ENCODE data around the gene FAM83B. TPM values are rescaled to one million over a fixed set of nuclear protein-coding genes. Genes with fewer than 3 reads are reported as not detected.

FAM83B gene
- total and polyA plus RNA-seq, 2 of the 13 experiments (the other 11 are each of a cell fraction or from before 2014, with no cell fraction given) = not detected

DNA sequence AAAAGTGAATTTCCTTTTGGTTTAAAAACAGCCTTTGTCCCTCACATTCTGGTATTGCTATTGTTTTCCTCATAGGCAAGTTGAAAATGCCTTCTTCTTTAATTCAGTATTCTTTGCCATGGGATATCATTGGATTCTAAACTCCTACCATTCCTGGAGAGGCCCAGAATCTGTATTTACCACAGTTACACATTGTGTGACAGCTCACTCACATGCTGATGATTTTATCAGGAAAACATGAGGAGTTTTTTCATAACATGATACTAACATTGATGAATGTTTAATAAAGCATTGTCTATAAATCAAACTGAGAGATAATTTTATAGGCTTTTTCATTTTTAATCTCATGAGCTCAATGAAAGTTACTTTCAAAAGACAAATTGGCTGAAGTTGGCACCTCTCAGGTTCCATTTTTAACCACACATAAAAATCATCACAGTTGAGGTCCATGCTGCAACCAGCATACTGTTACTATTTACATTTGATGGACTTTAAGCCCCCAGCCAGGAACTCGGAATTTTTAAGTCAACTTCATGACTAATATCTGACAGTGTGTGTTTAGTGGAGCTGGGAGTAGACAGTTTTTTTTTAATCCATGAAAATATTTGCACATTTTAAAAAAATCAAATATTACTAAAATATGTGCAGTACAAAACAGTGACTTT, 82.8 kb downstream of the FAM83B start (continued):
- TF ChIP-seq NR2F2 (IDR thresholded peaks at IDR 0.05; ENCODE audit: borderline replicate concordance, low read depth) (0 out of 2 replicates have a peak, but pooled peaks have one; percentile 21), TBL1XR1 (IDR thresholded peaks at IDR 0.05; ENCODE audit: borderline replicate concordance, low read length, partially characterized antibody) (peak; percentile 34), KLF16 (CRISPR knock-in tag; IDR thresholded peaks at IDR 0.05) (peak in 1 of 2 experiments; percentile 46; a peak in 1 of 4 replicates), THAP11 (CRISPR knock-in tag; IDR thresholded peaks at IDR 0.05) (peak; percentile 66; the same call in 1 of the 2 replicates), SAP130 (CRISPR knock-in tag; IDR thresholded peaks at IDR 0.05; ENCODE audit: low read depth) (peak; percentile 75), ZNF670 (CRISPR knock-in tag; IDR thresholded peaks at IDR 0.05; ENCODE audit: borderline replicate concordance) (no peak), FOSL1 (CRISPR knock-in tag; IDR thresholded peaks at IDR 0.05; ENCODE audit: borderline replicate concordance) (peak; percentile 67; the same call in 1 of the 2 replicates), SIX4 (CRISPR knock-in tag; IDR thresholded peaks at IDR 0.05) (peak; percentile 90; the same call in 1 of the 2 replicates), MAZ (IDR thresholded peaks at IDR 0.05; ENCODE audit: borderline replicate concordance, low read depth, low read length) (no peak), MAZ (CRISPR knock-in tag; IDR thresholded peaks at IDR 0.05; ENCODE audit: low read depth) (no peak), GATAD1 (CRISPR knock-in tag; IDR thresholded peaks at IDR 0.05) (peak; percentile 30; the same call in 1 of the 2 replicates), ZNF207 (IDR thresholded peaks at IDR 0.05; ENCODE audit: borderline replicate concordance) (no peak), ZNF737 (CRISPR knock-in tag; IDR thresholded peaks at IDR 0.05; ENCODE audit: borderline replicate concordance) (no peak), TBX3 (IDR thresholded peaks at IDR 0.05; ENCODE audit: borderline replicate concordance) (peak; percentile 81), HMG20B (CRISPR knock-in tag; conservative IDR thresholded peaks at IDR 0.05) (no peak), MTA1 (CRISPR knock-in tag; IDR thresholded peaks at IDR 0.05; ENCODE audit: borderline replicate concordance) (no peak), ZNF7 (CRISPR knock-in tag; IDR thresholded peaks at IDR 0.05) (no peak), JDP2 (CRISPR knock-in tag; IDR thresholded peaks at IDR 0.05; ENCODE audit: borderline replicate concordance) (no peak), DZIP1 (CRISPR knock-in tag; IDR thresholded peaks at IDR 0.05) (no peak), AHDC1 (CRISPR knock-in tag; IDR thresholded peaks at IDR 0.05; ENCODE audit: borderline replicate concordance) (peak; percentile 99)
- TF ChIP-seq, protein P1, sequence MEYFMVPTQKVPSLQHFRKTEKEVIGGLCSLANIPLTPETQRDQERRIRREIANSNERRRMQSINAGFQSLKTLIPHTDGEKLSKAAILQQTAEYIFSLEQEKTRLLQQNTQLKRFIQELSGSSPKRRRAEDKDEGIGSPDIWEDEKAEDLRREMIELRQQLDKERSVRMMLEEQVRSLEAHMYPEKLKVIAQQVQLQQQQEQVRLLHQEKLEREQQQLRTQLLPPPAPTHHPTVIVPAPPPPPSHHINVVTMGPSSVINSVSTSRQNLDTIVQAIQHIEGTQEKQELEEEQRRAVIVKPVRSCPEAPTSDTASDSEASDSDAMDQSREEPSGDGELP (IDR thresholded peaks at IDR 0.05; ENCODE audit: borderline replicate concordance, low read depth) = peak; percentile 18; the same call in 1 of the 2 replicates

Measured in HepG2 (cell line).